HepG2 (cell line): Measurements from ENCODE around the gene SPAG9. TPM values are rescaled to one million over a fixed set of nuclear protein-coding genes. Genes with fewer than 3 reads are reported as not detected.
A peak's percentile ranks its signal among the peaks of the same experiment; 100 is the strongest.

Source experiments
- BCL3 ChIP-seq: sonication (generic); formaldehyde crosslinking; IDR thresholded peaks from 2 replicates; pipeline ENCODE4 v1.5.1; 2020; ENCODE audit warnings: mild to moderate bottlenecking, missing genetic modification reagents, moderate library complexity
- HMGXB3 ChIP-seq: sonication (generic); formaldehyde crosslinking; IDR thresholded peaks from 2 replicates; pipeline ENCODE4 v1.4.0; 2020; ENCODE audit warnings: missing genetic modification reagents, borderline replicate concordance
- NCOA2 ChIP-seq: sonication (generic); formaldehyde crosslinking; IDR thresholded peaks from 2 replicates; pipeline ENCODE4 v1.8.0; 2022; ENCODE audit warnings: inconsistent platforms
- PRDM4 ChIP-seq: sonication (generic); formaldehyde crosslinking; IDR thresholded peaks from 2 replicates; pipeline ENCODE4 v1.9.0; 2021; ENCODE audit warnings: missing genetic modification reagents, borderline replicate concordance
- RXRB ChIP-seq: IDR thresholded peaks from 2 replicates; pipeline ENCODE4 v1.6.1; 2016; ENCODE audit warnings: borderline replicate concordance, missing genetic modification reagents, missing compliant biosample characterization
- ZBTB14 ChIP-seq: sonication (generic); formaldehyde crosslinking; IDR thresholded peaks from 2 replicates; pipeline ENCODE4 v1.4.0; 2020; ENCODE audit warnings: missing genetic modification reagents
- ZNF142 ChIP-seq: sonication (generic); formaldehyde crosslinking; IDR thresholded peaks from 2 replicates; pipeline ENCODE4 v1.4.0; 2020; ENCODE audit warnings: missing genetic modification reagents
- ZNF292 ChIP-seq: sonication (generic); formaldehyde crosslinking; IDR thresholded peaks from 2 replicates; pipeline ENCODE4 v1.8.1; 2022; ENCODE audit warnings: mild to moderate bottlenecking, low read depth, missing genetic modification reagents, borderline replicate concordance
- ZNF335 ChIP-seq: sonication (generic); formaldehyde crosslinking; IDR thresholded peaks from 2 replicates; pipeline ENCODE4 v1.4.0; 2020; ENCODE audit warnings: missing genetic modification reagents
- ZNF512 ChIP-seq: sonication (generic); formaldehyde crosslinking; IDR thresholded peaks from 2 replicates; pipeline ENCODE4 v1.4.0; 2020; ENCODE audit warnings: mild to moderate bottlenecking, missing genetic modification reagents
- polyA plus RNA-seq, 8 experiments: library from polyadenylated mRNA; depleted of rRNA in 3 of 8; stranded (reverse) in 7 of 8; unstranded in 1 of 8; fragments of >200 nt; fragmentation: Illumina TruSeq in 4 of 8; extraction: Trizol in 4 of 8; gene quantifications; 2 replicates each; pipeline versions ENCODE4 v1.2.1 to v1.2.3, GENCODE V29; 2011 to 2016; ENCODE audit warnings: low read depth in 4 of 8, missing spikeins in 1 of 8, mixed read lengths in 1 of 8; ENCODE audit not compliant: insufficient read depth in 1 of 8
- total RNA-seq, 5 experiments: library from RNA; depleted of rRNA; stranded (reverse); fragments of >200 nt; fragmentation: Illumina TruSeq; extraction: Trizol; gene quantifications; 2 replicates each; pipeline ENCODE4 v1.2.3, GENCODE V29; 2016; ENCODE audit warnings: low read depth in 1 of 5

The SPAG9 gene
- total and polyA plus RNA-seq, 2 of the 13 experiments (the other 11 are each of a cell fraction or from before 2014, with no cell fraction given), result 43.2 to 78.6 TPM

- peak; percentile 15; the same call in 1 of the 2 replicates for TF ChIP-seq ZNF142
- TF ChIP-seq PRDM4, result no peak
- TF ChIP-seq ZNF292 (CRISPR knock-in tag), result no peak
- TF ChIP-seq ZNF512 (CRISPR knock-in tag), result no peak
- no peak for TF ChIP-seq ZBTB14 (CRISPR knock-in tag)
- TF ChIP-seq BCL3, result peak; percentile 23; the same call in 1 of the 2 replicates
- TF ChIP-seq NCOA2, result no peak; the same call in 1 of the 2 replicates
- TF ChIP-seq HMGXB3 (CRISPR knock-in tag), result no peak
- no peak for TF ChIP-seq ZNF335 (CRISPR knock-in tag)
- TF ChIP-seq RXRB (CRISPR knock-in tag), result peak; percentile 31; the same call in 1 of the 2 replicates
Observed at GRCh38 chr17:51120357-51120738, 320 bp downstream of the SPAG9 start (continued).
